GM19193 (cell line): ENCODE results near the gene TMEM37.

Experiments used
- POLR2A ChIP-seq: IDR thresholded peaks from 4 replicates; pipeline ENCODE4 v1.6.1; 2011; ENCODE audit not compliant: insufficient read depth, insufficient read length; ENCODE audit errors: extremely low read depth

TMEM37 gene

DNA sequence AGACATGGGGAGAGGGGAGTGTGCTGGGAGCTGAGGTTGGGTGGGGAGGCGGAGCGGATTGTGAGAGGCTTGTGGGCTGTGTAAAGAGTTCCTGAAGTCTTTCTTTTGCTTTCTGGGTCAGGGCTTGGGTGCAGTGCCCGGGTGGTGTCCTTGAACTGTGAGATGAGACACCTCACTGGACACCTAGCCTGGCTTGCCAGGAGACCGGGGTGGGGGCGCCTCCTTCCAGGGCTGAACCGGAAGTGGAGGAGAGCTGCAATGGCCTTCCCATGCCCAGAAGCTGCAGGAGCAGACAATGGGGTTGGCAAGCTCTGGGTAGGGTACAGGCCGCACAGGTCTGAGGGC is 4.3 kb downstream of the TMEM37 start:
- no peak for TF ChIP-seq POLR2A

DNA sequence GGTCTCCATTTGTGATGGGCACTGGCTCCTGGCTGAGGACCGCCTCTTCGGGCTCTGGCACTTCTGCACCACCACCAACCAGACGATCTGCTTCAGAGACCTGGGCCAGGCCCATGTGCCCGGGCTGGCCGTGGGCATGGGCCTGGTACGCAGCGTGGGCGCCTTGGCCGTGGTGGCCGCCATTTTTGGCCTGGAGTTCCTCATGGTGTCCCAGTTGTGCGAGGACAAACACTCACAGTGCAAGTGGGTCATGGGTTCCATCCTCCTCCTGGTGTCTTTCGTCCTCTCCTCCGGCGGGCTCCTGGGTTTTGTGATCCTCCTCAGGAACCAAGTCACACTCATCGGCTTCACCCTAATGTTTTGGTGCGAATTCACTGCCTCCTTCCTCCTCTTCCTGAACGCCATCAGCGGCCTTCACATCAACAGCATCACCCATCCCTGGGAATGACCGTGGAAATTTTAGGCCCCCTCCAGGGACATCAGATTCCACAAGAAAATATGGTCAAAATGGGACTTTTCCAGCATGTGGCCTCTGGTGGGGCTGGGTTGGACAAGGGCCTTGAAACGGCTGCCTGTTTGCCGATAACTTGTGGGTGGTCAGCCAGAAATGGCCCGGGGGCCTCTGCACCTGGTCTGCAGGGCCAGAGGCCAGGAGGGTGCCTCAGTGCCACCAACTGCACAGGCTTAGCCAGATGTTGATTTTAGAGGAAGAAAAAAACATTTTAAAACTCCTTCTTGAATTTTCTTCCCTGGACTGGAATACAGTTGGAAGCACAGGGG is 5.5 kb downstream of the TMEM37 start:
- no peak for TF ChIP-seq POLR2A

DNA sequence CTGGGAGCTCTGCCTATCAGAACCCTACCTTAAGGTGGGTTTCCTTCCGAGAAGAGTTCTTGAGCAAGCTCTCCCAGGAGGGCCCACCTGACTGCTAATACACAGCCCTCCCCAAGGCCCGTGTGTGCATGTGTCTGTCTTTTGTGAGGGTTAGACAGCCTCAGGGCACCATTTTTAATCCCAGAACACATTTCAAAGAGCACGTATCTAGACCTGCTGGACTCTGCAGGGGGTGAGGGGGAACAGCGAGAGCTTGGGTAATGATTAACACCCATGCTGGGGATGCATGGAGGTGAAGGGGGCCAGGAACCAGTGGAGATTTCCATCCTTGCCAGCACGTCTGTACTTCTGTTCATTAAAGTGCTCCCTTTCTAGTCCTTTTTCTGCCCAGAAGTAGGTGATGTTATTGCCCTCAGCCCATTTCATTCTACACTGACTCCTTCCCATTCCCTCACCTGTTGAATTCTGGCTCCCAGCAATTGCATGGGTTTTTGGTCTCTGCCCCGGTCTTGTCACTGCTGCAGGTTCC is 6.5 kb downstream of the TMEM37 start:
- no peak for TF ChIP-seq POLR2A

DNA sequence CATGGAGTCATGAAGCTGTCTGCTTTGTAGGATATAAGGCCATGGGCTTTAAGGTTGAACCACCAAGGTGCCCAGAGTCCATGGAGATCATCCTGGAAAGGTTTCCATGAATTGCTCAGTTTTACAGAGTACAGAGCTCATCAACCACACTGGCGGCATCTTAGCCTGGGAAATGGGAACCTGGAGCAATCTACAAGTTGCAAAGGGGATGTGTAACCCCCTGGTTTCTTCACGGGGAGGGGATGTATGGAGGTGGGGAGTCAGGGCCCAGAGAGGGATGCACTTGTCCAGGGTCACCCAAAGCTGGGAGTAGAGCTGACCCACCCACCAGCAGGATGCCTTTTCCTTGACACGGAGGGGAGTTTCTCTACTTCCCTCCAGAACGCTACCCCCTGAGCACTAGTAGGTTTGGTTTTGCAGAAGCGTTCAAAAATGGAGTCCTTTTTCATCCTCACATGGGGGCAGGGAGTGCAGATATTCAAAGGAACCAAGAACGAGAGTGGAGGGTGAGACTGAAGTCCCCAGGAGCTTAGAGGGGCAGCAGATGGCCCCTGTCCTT is 7.2 kb downstream of the TMEM37 start:
- TF ChIP-seq POLR2A: no peak

DNA sequence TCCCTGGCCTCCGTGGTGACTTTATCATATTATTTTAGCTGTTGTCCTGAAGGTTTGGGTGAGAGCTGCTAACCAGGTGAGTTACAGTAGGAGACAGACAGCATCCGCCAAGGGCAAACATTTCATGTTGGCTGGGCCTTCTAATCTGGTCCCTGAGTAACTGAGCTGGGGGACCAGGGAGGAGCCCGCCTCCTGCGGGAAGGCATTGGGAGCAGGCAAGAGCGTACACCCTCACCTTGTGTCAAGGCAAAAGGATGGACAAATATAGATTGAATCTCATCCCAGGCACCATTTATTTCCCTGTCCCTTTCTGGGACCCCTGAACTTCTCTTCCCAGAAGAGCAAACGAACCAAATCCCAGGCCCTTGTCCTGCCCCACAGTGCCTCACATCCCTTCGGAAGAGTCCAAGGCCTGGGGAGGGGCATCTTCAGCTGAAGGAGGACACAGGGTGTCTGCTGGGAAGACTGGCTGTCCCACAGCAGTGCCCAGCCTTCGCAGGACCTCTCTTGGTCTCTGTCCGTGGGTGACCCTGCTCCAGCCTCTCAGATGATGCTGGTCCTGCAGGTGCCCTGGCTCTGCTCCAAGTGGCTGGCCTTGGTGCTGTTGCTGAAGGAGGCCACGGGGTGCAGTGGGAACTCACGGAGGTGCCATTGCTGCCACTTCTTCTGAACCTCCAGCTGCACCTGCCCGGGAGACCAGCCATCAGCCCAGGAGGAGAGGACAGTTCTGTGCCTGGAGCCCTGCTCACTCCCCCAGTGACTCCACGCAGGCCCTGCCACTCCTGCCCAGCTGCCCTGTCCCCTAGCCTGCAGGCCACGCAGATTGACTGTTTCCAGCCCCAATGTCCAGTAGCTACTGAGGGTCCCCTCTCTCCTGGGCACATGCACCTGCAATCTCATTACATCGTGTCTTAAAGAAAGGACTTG is 8.2 kb downstream of the TMEM37 start:
- no peak for TF ChIP-seq POLR2A

DNA sequence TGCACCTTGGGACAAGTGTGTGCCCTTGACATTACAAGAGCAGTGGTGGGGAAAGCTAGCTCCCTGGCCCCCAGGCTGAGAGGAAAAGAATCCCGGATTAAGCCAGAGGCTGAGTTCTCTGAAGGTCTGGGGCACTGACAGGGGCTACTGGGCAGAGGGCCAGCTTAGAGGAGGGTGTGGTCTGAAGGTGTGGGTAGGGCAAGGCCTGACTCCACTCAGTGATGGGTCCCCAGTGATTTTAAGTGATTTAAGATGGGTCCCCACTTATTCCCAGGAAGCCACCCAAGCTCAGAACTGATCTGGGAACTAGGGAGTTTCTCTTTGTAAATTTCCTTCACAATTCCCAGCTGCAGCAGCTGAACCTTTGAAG is 8.8 kb downstream of the TMEM37 start:
- TF ChIP-seq POLR2A: no peak

DNA sequence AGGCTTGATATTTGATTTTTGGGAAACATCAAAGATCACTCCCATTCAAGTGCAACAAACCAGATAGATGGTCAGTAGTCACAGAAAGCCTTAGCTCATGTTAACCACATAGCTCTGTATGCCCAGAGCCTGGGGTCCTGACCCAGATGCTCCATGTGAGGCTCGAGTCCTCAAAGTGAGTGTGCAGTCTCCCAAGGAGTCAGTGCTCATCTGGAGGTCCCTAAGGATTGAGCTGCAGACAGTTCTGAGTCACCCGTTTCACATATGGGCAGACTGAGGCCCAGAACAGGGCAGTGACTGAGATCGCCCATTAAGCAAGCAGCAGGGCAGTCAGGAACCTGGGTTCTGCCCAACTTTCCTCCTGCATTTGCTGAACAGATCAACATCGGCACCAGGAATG is 9.2 kb downstream of the TMEM37 start:
- no peak for TF ChIP-seq POLR2A

DNA sequence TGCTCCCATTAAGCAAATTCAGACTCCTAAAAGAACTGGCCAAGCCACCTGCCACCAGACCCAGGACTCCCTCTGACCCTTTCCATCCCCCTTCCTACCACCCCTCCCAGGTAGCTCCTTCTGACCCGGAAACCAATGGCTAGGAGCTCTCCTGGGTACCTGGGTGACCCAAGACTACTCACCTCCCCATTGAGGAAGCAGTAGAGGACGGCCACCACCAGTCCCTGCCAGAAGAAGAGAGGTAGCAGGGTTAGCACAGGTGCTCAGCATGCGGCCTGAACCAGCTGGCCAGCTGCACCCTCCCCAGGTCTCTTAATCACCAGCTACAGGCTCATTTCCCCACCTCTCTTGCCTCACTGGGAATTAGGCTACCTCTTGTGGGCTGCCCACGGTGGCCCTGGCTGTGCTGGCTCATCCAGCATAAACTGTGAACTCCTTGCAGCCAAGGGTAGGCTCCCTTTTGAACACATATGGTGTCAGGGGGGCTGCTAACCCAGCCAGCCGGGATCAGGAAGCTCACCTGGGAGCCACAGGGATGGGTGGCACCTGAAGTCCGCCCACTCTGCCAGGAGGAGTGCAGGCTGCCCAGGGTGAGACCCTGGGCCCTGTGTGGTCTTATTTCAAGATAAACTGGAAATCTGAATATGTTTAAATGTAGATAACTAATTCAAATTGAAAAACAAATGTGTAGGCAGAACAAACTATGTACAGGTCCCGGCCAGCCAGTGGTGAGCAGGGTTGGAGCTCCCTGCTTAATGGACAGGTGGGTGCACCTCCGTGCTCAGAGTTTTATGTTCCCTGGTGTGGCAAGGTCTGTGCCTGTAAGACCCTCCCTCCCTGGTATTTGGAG is 9.9 kb downstream of the TMEM37 start:
- TF ChIP-seq POLR2A: no peak

DNA sequence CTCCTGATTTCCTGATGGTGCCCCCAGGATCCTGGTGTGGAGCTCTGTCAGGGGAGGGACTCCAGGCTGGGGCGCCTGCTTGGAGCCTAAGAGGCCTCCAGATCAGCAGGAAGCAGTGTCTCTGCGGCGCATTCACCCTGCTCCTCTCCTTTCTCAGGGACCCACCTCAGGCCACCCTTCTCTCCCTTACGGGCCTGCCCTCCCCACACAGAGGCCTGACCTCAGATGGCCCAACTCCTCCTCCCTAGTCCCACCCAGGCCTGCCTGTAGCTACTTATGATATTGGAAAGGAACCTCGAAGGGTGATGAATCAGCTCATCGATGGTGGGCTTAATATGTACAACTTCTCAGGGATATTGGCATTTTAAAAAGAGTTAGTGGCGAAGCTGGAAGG is 10.6 kb downstream of the TMEM37 start:
- TF ChIP-seq POLR2A: no peak

DNA sequence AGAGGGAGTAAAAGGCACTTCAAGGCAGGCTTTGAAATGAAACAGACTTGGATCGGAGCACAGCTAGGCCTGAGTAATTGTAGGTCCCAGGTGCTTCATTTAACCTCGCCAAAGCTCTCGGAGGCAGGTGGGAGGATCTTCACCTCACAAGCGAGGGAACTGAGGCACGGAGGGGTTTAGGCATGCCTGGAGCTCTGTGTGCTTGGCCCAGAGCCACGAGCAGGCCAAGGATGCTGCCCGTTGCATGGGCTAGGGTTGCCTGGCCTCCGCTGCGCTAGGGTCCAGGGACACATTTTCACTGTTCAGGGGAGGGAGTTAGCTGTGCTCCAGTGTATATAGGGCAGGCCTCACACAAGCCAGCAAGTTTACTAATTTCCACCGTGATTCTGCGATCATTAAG is 11.2 kb downstream of the TMEM37 start:
- no peak for TF ChIP-seq POLR2A

DNA sequence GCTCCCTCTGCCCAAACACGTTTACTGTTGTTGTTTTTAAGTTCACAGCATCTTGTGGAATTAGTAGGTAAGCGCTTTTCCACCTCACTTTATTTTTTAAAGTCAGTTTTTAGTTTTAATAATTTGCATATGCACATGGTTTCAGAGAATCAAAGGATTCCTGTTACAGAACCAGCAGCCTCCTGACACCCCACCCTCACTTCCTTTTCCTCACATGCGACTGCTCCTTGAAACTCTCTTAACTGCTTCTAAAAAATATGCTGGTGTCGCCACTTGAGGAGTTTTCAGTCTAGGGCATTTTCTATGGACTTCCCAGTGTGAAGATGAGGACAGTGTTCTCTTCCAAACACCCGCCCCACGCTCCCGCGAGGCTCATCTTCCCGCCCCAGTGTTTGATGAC is 14.4 kb downstream of the TMEM37 start:
- TF ChIP-seq POLR2A: no peak

DNA sequence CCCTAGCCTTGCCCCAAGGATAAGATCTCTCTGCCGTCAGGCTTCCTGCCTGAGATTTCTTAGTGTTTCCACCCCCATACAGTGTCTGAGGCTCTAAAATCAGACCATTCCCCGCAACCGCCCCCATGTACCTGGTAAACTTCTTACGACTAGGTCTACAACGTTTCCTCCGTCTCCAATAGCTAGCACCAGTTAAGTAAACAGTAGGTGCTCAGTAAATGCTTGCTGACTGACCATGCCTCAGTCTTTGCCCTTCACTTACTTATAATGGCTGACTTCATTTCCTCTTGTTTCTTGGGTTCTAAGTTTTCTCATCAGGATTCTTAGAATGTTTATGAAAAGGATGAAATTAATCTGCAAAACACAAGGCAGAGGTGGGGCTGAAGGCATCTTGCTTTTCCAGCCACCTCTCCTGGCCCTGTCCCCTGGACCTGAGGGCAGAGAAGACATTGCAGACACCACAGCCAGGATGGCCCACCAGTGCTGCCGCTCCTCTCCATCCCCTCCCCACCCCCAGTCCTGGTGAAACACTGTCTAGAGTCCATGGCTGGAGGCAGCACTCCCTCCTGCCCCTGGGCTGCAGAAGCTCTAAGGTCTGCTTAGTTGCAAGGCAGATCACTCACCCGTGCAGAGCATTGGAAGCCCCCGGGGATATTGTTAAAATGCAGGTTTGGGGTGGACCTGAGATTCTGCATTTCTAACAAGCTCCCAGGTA is 16.9 kb downstream of the TMEM37 start:
- TF ChIP-seq POLR2A: no peak

DNA sequence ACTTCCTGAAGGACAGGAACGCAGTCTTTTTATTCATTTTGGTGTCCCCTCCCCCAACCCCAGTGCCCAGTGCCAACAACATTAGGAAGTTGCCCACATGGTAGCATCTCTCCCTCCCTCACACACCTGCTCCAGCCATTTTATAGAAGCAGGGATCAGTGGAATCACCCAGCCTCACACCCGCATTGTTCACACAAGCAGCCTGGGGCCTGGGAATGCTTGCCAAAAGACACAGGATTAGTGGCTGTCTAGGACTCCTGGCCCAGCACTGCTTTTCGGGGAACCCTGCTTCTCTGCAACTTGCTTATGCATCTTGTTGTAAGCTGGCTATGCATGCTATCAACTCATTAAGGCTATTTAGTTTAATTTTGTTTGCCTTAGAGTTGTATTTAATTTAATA is 17.9 kb downstream of the TMEM37 start:
- no peak for TF ChIP-seq POLR2A

DNA sequence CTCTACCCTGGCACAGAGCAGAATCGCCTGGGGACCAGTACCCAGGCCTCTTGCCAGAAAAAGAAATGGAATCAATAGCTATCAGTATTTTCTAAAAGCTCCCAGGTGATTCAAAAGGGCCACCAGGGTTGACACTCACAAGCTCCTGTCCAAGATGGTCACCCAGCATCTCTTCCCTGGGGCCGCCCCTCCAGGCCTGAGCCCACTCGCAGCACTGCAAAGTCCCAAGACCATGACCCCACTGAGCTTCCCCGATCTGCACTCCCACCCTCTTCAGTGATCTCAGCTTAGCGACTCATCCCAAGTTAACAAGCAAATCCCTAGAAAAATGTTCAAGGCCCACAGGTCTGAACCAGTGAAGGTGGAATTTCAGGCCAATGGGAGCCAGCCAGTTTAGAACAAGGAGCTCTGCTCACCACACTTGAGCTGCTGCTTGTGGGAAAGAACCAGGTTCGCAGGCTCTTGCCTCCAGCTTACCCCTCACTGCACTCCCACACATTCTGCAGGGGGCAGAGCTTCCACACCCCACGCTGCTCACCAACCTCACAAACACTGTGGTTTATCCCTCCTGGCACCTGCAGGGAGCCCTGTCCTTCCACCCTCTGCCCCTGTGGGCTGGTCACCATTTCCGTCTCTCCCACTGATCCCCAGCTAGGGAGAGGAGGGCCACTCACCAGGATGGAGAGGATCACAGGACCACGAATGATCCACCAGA is 19.8 kb downstream of the TMEM37 start:
- TF ChIP-seq POLR2A: no peak

DNA sequence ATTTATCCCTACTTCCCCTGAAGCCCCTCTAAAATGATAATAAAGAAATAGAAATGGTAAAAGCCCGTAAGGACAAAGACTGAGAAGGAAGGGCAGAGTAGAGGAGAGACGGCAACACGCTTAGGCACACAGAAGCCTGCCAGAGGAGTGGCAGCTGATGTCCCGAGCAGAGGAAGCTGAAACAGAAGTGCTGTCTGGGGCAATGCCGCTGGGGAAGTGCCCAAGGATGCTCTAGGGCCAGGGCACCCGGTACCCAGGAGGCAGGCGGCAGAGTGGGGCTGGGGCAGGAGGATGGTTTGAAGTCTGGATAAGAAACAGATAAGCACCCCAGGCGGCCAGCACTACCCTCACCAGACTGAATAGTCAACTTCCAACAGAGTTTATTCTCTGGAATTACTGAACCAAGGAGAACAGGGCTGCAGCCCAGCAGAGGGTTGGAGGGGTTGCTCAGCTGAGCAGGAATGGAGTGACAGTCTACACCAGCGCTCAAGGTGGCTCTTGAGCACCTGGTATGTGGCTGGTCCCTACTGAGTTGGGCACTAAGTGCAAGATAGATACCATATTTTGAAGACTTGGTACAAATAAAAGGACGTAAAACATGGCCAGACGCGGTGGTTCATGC is 22.4 kb downstream of the TMEM37 start:
- TF ChIP-seq POLR2A: no peak
